HFF-Myc (cell line): Measurements from ENCODE around the gene ZNF580.

Experiments used
- DNase-seq: peaks from one replicate; pipeline ENCODE4 v3.0.0-alpha.2; 2011; ENCODE audit warnings: low read depth; ENCODE audit errors: extremely low read depth
- H3K4me3 ChIP-seq: replicated peaks from 2 replicates; pipeline ENCODE4 v1.5.1; 2011; ENCODE audit warnings: low read depth, mild to moderate bottlenecking, control low read depth, low read length
- CTCF ChIP-seq: IDR thresholded peaks from 2 replicates; pipeline ENCODE4 v1.5.1; 2012; ENCODE audit warnings: mild to moderate bottlenecking, low read depth, low read length, control low read depth; ENCODE audit errors: missing control alignments

Gene ZNF580

GRCh38 chr19:55640577-55641425 lies at the start of gene ZNF580:
ZNF580 (plus strand) TSS chr19:55641002; CDS start chr19:55642509, 1,507 bp downstream.
- H3K4me3 ChIP-seq, result peak within 1 kb of the TSS; percentile 87
- DNase-seq, result no peak
- no peak for TF ChIP-seq CTCF

- no peak for DNase-seq
- no peak overlapping the region for H3K4me3 ChIP-seq
- no peak for TF ChIP-seq CTCF
Observed at GRCh38 chr19:55591555-55591954, 49.2 kb upstream of the ZNF580 start.

GRCh38 chr19:55592391-55593090 lies 48.3 kb upstream of the ZNF580 start:
- no peak for TF ChIP-seq CTCF
- DNase-seq, result no peak
- no peak overlapping the region for H3K4me3 ChIP-seq

GRCh38 chr19:55593096-55593772 lies 47.6 kb upstream of the ZNF580 start:
- no peak overlapping the region for H3K4me3 ChIP-seq
- DNase-seq, result no peak
- TF ChIP-seq CTCF, result no peak

GRCh38 chr19:55594996-55595545 lies 45.7 kb upstream of the ZNF580 start:
- DNase-seq, result no peak
- no peak overlapping the region for H3K4me3 ChIP-seq
- no peak for TF ChIP-seq CTCF

- DNase-seq, result no peak
- H3K4me3 ChIP-seq, result no peak overlapping the region
- TF ChIP-seq CTCF, result no peak
Observed at GRCh38 chr19:55596304-55596703, 44.5 kb upstream of the ZNF580 start.
